ENCODE data around the gene RAB12.
A peak's percentile ranks its signal among the peaks of the same experiment; 100 is the strongest.

RAB12 gene

DNA sequence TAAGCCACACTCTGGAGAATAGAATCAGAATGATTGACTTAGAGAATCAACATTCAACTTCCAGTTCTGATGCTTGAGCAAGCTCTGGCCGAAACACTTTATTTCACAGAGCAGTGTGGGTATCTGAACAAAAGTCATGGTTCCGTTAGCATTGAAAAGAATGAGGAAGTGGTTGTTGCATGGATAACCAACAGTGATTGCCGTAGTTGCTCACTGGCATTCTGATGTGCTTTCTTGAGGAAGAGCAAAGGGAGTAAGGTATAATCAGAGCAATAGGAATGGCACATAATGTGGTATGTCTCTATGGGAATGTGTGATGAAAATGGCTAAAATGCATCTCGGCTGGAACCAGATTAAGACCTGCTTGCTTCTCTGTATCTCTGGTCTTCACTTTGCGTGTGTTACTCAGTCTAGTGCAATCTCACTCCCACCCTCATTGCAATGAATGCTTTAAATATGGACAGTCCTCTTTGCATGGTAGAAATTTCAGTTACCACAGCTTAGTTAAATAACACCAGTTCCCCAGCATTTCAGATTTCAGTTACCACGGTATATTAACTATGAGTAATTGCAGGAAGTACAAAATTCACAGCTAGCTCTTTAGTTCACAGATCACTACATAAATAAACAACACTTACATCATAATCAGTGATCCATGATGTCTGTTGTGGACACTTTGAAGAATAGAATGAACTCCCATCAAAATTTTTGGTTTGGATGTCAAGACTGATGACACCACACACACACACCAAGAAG lies 7.8 kb upstream of the RAB12 start:
- Histone ChIP-seq H3K27ac (ENCODE audit: low read length) (no peak overlapping the region), H3K4me1 (ENCODE audit: control insufficient read depth, insufficient read depth, low read length) (no peaks in the 10 kb centered on the region), H3K4me3 (ENCODE audit: low read length) (no peak overlapping the region), H3K27me3 (ENCODE audit: control insufficient read depth, insufficient read depth, low read length) (no peaks in the 10 kb centered on the region), H3K36me3 (ENCODE audit: control insufficient read depth, insufficient read depth, low read length) (no peaks in the 10 kb centered on the region), H3K9me3 (ENCODE audit: control insufficient read depth, insufficient read depth, low read length) (no peaks in the 10 kb centered on the region)
- no CpG with 5 or more reads among the region's 6 CpGs for whole genome bisulfite sequencing (ENCODE audit: insufficient coverage, insufficient read length)
- no peak for DNase-seq (ENCODE audit: low read depth, low spot score)

- no peaks in the 10 kb centered on the region for H3K4me1 ChIP-seq (ENCODE audit: control insufficient read depth, insufficient read depth, low read length)
- no CpG with 5 or more reads among the region's 4 CpGs for WGBS (ENCODE audit: insufficient coverage, insufficient read length)
Measured at GRCh38 chr18:8602040-8602439, 7.2 kb upstream of the RAB12 start.

DNA sequence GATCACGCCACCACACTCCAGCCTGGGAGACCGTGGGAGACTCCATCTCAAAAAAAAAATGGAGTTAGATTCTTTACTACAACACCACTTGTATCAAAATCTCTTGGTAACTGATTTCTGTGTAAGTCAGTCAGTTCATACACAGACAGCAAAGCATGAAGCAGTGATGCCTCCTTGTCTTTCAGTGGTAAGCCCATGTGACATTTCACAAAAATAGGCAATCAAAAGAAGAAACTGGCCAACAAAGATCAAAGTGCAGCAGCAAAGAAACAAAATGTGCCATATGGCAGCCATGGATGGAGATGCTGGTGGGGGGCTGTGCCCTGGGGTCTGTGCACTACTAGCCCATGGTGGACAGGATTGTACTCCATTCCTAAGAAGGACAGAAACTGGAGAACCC lies 6.7 kb upstream of the RAB12 start:
- Histone ChIP-seq H3K27me3 (ENCODE audit: control insufficient read depth, insufficient read depth, low read length) (no peaks in the 10 kb centered on the region), H3K4me3 (ENCODE audit: low read length) (no peak overlapping the region), H3K4me1 (ENCODE audit: control insufficient read depth, insufficient read depth, low read length) (no peaks in the 10 kb centered on the region), H3K27ac (ENCODE audit: low read length) (no peak overlapping the region), H3K36me3 (ENCODE audit: control insufficient read depth, insufficient read depth, low read length) (no peaks in the 10 kb centered on the region), H3K9me3 (ENCODE audit: control insufficient read depth, insufficient read depth, low read length) (no peaks in the 10 kb centered on the region)
- no peak for DNase-seq (ENCODE audit: low read depth, low spot score)
- no CpG with 5 or more reads among the region's 2 CpGs for WGBS (ENCODE audit: insufficient coverage, insufficient read length)

More at GRCh38 chr18:8602040-8602439, 7.2 kb upstream of the RAB12 start:
- H3K36me3 ChIP-seq (ENCODE audit: control insufficient read depth, insufficient read depth, low read length): no peaks in the 10 kb centered on the region
- H3K4me3 ChIP-seq (ENCODE audit: low read length): no peak overlapping the region
- H3K27ac ChIP-seq (ENCODE audit: low read length): no peak overlapping the region
- no peaks in the 10 kb centered on the region for H3K27me3 ChIP-seq (ENCODE audit: control insufficient read depth, insufficient read depth, low read length)
- no peak for DNase-seq (ENCODE audit: low read depth, low spot score)
- no peaks in the 10 kb centered on the region for H3K9me3 ChIP-seq (ENCODE audit: control insufficient read depth, insufficient read depth, low read length)

DNA sequence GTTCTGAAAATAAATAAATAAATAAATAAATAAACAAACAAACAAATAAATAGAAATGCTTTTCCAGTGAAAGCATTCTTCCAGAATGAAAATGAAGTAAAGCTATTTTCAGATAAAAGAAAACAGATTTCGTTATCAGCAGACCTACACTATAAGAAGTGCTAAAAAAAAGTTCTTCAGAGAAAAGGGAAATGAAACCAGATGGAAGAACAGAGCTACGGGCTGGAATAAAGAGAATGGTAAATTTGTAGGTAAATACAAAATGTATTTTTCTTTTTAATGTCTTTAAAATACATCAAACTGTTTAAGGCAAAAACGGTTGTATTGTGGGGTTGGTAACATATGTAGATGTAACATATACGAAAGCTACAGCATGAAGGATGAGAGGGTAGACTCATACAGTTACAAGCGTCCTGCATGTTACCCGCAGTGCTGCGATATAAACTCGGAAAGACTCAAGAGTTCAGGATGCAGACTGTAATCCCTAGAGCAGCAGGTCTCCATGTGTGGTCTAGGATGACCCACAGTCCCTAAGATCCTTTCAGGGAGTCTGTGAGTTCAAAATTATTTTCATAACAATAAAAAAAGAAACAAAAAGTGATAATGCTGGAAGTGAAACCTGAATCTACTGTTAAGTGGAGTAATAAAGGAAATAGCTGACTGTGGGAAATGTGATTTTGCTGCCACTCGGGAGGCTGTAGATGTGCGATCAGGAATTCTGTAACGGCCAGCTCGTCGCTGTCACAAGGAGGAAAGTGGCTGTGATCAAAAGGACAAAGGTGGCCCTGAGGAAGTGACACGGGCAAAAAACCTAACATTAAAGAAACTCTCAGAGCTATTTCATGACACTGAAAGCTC lies 5.3 kb upstream of the RAB12 start:
- no peak for DNase-seq (ENCODE audit: low read depth, low spot score)
- no peak overlapping the region for H3K4me3 ChIP-seq (ENCODE audit: low read length)
- no CpG with 5 or more reads among the region's 14 CpGs for WGBS (ENCODE audit: insufficient coverage, insufficient read length)
- H3K27ac ChIP-seq (ENCODE audit: low read length): no peak overlapping the region
- H3K9me3 ChIP-seq (ENCODE audit: control insufficient read depth, insufficient read depth, low read length): no peaks in the 10 kb centered on the region
- H3K27me3 ChIP-seq (ENCODE audit: control insufficient read depth, insufficient read depth, low read length): no peaks in the 10 kb centered on the region; the same call in 1 of the 2 replicates
- H3K4me1 ChIP-seq (ENCODE audit: control insufficient read depth, insufficient read depth, low read length): no peaks in the 10 kb centered on the region
- H3K36me3 ChIP-seq (ENCODE audit: control insufficient read depth, insufficient read depth, low read length): no peaks in the 10 kb centered on the region

- no peak for DNase-seq (ENCODE audit: low read depth, low spot score)
- no peak overlapping the region for H3K4me3 ChIP-seq (ENCODE audit: low read length)
- no CpG with 5 or more reads among the region's 8 CpGs for WGBS (ENCODE audit: insufficient coverage, insufficient read length)
- no peaks in the 10 kb centered on the region for H3K4me1 ChIP-seq (ENCODE audit: control insufficient read depth, insufficient read depth, low read length)
- H3K9me3 ChIP-seq (ENCODE audit: control insufficient read depth, insufficient read depth, low read length): no peaks in the 10 kb centered on the region
- H3K36me3 ChIP-seq (ENCODE audit: control insufficient read depth, insufficient read depth, low read length): no peaks in the 10 kb centered on the region
- no peaks in the 10 kb centered on the region; the same call in 1 of the 2 replicates for H3K27me3 ChIP-seq (ENCODE audit: control insufficient read depth, insufficient read depth, low read length)
- no peak overlapping the region for H3K27ac ChIP-seq (ENCODE audit: low read length)
Measured at GRCh38 chr18:8605974-8606373, 3.3 kb upstream of the RAB12 start.

- H3K27me3 ChIP-seq (ENCODE audit: control insufficient read depth, insufficient read depth, low read length): no peaks in the 10 kb centered on the region; the same call in 1 of the 2 replicates
- no peaks in the 10 kb centered on the region for H3K36me3 ChIP-seq (ENCODE audit: control insufficient read depth, insufficient read depth, low read length)
- peak overlapping the region; percentile 62; the same call in 1 of the 2 replicates for H3K4me3 ChIP-seq (ENCODE audit: low read length)
- no peaks in the 10 kb centered on the region for H3K4me1 ChIP-seq (ENCODE audit: control insufficient read depth, insufficient read depth, low read length)
- no peak for DNase-seq (ENCODE audit: low read depth, low spot score)
- no CpG with 5 or more reads among the region's 18 CpGs for WGBS (ENCODE audit: insufficient coverage, insufficient read length)
- H3K27ac ChIP-seq (ENCODE audit: low read length): no peak overlapping the region
- H3K9me3 ChIP-seq (ENCODE audit: control insufficient read depth, insufficient read depth, low read length): no peaks in the 10 kb centered on the region
Measured at GRCh38 chr18:8607776-8608742, 1.2 kb upstream of the RAB12 start.

DNA sequence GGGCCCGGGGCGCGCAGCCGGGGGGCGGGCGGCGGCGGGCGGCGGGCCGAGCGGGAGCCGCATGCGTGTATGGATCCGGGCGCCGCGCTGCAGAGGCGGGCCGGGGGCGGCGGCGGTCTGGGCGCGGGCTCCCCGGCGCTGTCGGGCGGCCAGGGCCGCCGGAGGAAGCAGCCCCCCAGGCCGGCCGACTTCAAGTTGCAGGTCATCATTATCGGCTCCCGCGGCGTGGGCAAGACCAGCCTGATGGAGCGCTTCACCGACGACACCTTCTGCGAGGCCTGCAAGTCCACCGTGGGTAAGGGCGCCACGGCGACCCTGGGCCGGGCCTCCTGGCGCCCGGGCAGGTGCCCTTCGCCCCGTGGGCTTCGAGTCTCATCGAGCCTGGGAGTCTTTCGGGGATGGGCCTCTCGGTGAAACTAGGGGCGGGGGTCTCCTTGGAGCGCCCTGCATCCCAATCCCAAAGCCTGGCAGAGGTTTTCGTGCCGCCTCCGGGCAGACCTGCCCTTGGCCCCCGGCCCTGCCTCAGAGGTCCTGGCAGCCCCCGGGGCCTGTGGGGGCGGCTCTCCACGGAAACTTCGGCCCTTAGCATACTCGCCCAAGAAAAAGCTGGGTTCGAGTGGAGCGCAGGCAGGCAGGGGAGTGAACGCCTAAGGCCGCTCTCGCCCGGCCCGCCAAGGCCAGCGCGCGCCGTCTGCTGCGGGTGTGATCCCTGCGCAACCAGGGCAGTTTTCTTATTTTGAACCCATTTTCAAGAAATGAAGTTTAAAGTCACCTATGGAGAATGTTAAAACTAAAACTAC lies 622 bp downstream of the RAB12 start:
- Histone ChIP-seq H3K27ac (ENCODE audit: low read length) (no peak overlapping the region), H3K27me3 (ENCODE audit: control insufficient read depth, insufficient read depth, low read length) (no peaks in the 10 kb centered on the region; the same call in 1 of the 2 replicates), H3K9me3 (ENCODE audit: control insufficient read depth, insufficient read depth, low read length) (no peaks in the 10 kb centered on the region), H3K36me3 (ENCODE audit: control insufficient read depth, insufficient read depth, low read length) (no peaks in the 10 kb centered on the region), H3K4me1 (ENCODE audit: control insufficient read depth, insufficient read depth, low read length) (no peaks in the 10 kb centered on the region), H3K4me3 (ENCODE audit: low read length) (peak overlapping the region; percentile 62)
- no peak for DNase-seq (ENCODE audit: low read depth, low spot score)
- WGBS (ENCODE audit: insufficient coverage, insufficient read length): no CpG with 5 or more reads among the region's 78 CpGs

- WGBS (ENCODE audit: insufficient coverage, insufficient read length): no CpG with 5 or more reads among the region's 13 CpGs
- Histone ChIP-seq H3K27ac (ENCODE audit: low read length) (no peak overlapping the region), H3K4me1 (ENCODE audit: control insufficient read depth, insufficient read depth, low read length) (no peaks in the 10 kb centered on the region), H3K36me3 (ENCODE audit: control insufficient read depth, insufficient read depth, low read length) (no peaks in the 10 kb centered on the region), H3K9me3 (ENCODE audit: control insufficient read depth, insufficient read depth, low read length) (no peaks in the 10 kb centered on the region), H3K27me3 (ENCODE audit: control insufficient read depth, insufficient read depth, low read length) (no peaks in the 10 kb centered on the region; the same call in 1 of the 2 replicates), H3K4me3 (ENCODE audit: low read length) (peak overlapping the region; percentile 62; the same call in 1 of the 2 replicates)
- DNase-seq (ENCODE audit: low read depth, low spot score): no peak
Measured at GRCh38 chr18:8610459-8610851, 1.2 kb downstream of the RAB12 start.

GRCh38 chr18:8611916-8612576 lies 2.8 kb downstream of the RAB12 start:
- WGBS (ENCODE audit: insufficient coverage, insufficient read length): no CpG with 5 or more reads among the region's 17 CpGs
- Histone ChIP-seq H3K9me3 (ENCODE audit: control insufficient read depth, insufficient read depth, low read length) (no peaks in the 10 kb centered on the region), H3K36me3 (ENCODE audit: control insufficient read depth, insufficient read depth, low read length) (no peaks in the 10 kb centered on the region; the same call in 1 of the 2 replicates), H3K4me1 (ENCODE audit: control insufficient read depth, insufficient read depth, low read length) (no peaks in the 10 kb centered on the region), H3K27me3 (ENCODE audit: control insufficient read depth, insufficient read depth, low read length) (no peaks in the 10 kb centered on the region; the same call in 1 of the 2 replicates), H3K27ac (ENCODE audit: low read length) (no peak overlapping the region), H3K4me3 (ENCODE audit: low read length) (no peak overlapping the region)
- DNase-seq (ENCODE audit: low read depth, low spot score): no peak
